ENCODE measurements around the gene CLCN1. TPM values are rescaled to one million over a fixed set of nuclear protein-coding genes. Genes with fewer than 3 reads are reported as not detected.
A peak's percentile ranks its signal among the peaks of the same experiment; 100 is the strongest.

CLCN1 gene
- total RNA-seq, 2 donors from 2014 or later, result not detected

GRCh38 chr7:143359771-143360353 lies 44.0 kb downstream of the CLCN1 start:
- WGBS, 2 donors, result 69 to 74% methylated on average over 10 to 11 of the region's 11 CpGs
- no peak overlapping the region for H3K4me3 ChIP-seq
- no peaks in the 10 kb centered on the region for H3K9me3 ChIP-seq
- peaks cover 15% of the 10 kb centered on the region for H3K4me1 ChIP-seq
- H3K27me3 ChIP-seq, result peaks cover 0 to 8% of the 10 kb centered on the region in 2 donors
- intact Hi-C loops (cut with DNase I), result no loop called here
- no peak for TF ChIP-seq POLR2A (IDR thresholded peaks at IDR 0.05)
- no peak for TF ChIP-seq CTCF (IDR thresholded peaks at IDR 0.05)
- ATAC-seq (no peak), DNase-seq (no peak)
- H3K27ac ChIP-seq, result no peak overlapping the region
- no peaks in the 10 kb centered on the region for H3K36me3 ChIP-seq (replicated peaks in 1 of 2; ENCODE audit: insufficient read depth in 1 of 2, low read depth in 2 of 2)

- 41 to 42% methylated on average over 14 to 19 of the region's 19 CpGs for WGBS, 2 donors
- ATAC-seq (no peak), DNase-seq (no peak)
- Histone ChIP-seq H3K36me3 (replicated peaks in 1 of 2; ENCODE audit: insufficient read depth in 1 of 2, low read depth in 2 of 2) (no peaks in the 10 kb centered on the region), H3K4me1 (peaks cover 15% of the 10 kb centered on the region), H3K9me3 (no peaks in the 10 kb centered on the region), H3K27ac (no peak overlapping the region), H3K27me3 (peaks cover 0 to 8% of the 10 kb centered on the region in 2 donors), H3K4me3 (no peak overlapping the region)
- TF ChIP-seq POLR2A (IDR thresholded peaks at IDR 0.05) (no peak), CTCF (IDR thresholded peaks at IDR 0.05) (no peak)
- intact Hi-C loops (cut with DNase I), result no loop called here
Measured at GRCh38 chr7:143360788-143361551, 45.1 kb downstream of the CLCN1 start.

GRCh38 chr7:143361552-143362130 lies 45.7 kb downstream of the CLCN1 start:
- TF ChIP-seq POLR2A (IDR thresholded peaks at IDR 0.05), result no peak
- no peak for TF ChIP-seq CTCF (IDR thresholded peaks at IDR 0.05)
- no peak for ATAC-seq
- peaks cover 0 to 8% of the 10 kb centered on the region in 2 donors for H3K27me3 ChIP-seq
- H3K27ac ChIP-seq, result no peak overlapping the region
- intact Hi-C loops (cut with DNase I), result no loop called here
- H3K4me1 ChIP-seq, result peaks cover 15% of the 10 kb centered on the region
- 4 to 5% methylated on average over 22 of the region's 46 CpGs for whole genome bisulfite sequencing, 2 donors
- no peaks in the 10 kb centered on the region for H3K36me3 ChIP-seq (replicated peaks in 1 of 2; ENCODE audit: insufficient read depth in 1 of 2, low read depth in 2 of 2)
- H3K4me3 ChIP-seq, result peak overlapping the region in 1 of 2 donors; percentile 8
- no peaks in the 10 kb centered on the region for H3K9me3 ChIP-seq
- no peak for DNase-seq

GRCh38 chr7:143362131-143363015 lies 46.5 kb downstream of the CLCN1 start, which contains the start of gene FAM131B:
FAM131B (minus strand) TSS chr7:143362713; CDS start chr7:143362603, 110 bp downstream.
- WGBS, 2 donors, result 1% methylated on average over 53 to 81 of the region's 112 CpGs
- no peak within 1 kb of the TSS for H3K27ac ChIP-seq
- peaks cover 0 to 8% of the 10 kb centered on the region in 2 donors for H3K27me3 ChIP-seq
- intact Hi-C loops (cut with DNase I), result no loop called here
- DNase-seq (no peak), ATAC-seq (peak; percentile 36)
- TF ChIP-seq CTCF (IDR thresholded peaks at IDR 0.05), result no peak
- TF ChIP-seq POLR2A (IDR thresholded peaks at IDR 0.05), result no peak
- peak within 1 kb of the TSS in 1 of 2 donors; percentile 8 for H3K4me3 ChIP-seq
- peaks cover 15% of the 10 kb centered on the region for H3K4me1 ChIP-seq
- H3K9me3 ChIP-seq, result no peaks in the 10 kb centered on the region
- no peaks in the 10 kb centered on the region for H3K36me3 ChIP-seq (replicated peaks in 1 of 2; ENCODE audit: insufficient read depth in 1 of 2, low read depth in 2 of 2)
